Transverse colon (tissue), 4 donors: ENCODE results near the gene SPEF2. TPM values are rescaled to one million over a fixed set of nuclear protein-coding genes. Genes with fewer than 3 reads are reported as not detected.
A peak's percentile ranks its signal among the peaks of the same experiment; 100 is the strongest.

ENCODE experiments used
- DNase-seq: peaks from one replicate; pipeline ENCODE4 v3.0.0-alpha.2; 2019
- H3K27ac ChIP-seq, 4 donors: fragments of 200-600 bp; sonication (generic); 2 replicates each; pipeline ENCODE4 v1.5.1; 2016 to 2018; ENCODE audit warnings: inconsistent platforms in 4 of 4
- H3K27me3 ChIP-seq: fragments of 200-600 bp; sonication (generic); 2 replicates; pipeline ENCODE4 v1.5.1; 2017; ENCODE audit warnings: inconsistent platforms
- H3K36me3 ChIP-seq, 4 donors: fragments of 200-600 bp; sonication (generic); 2 replicates each; pipeline ENCODE4 v1.5.1; 2017 to 2019; ENCODE audit warnings: inconsistent platforms in 4 of 4
- H3K4me1 ChIP-seq, 4 donors: fragments of 200-600 bp; sonication (generic); 2 replicates each; pipeline ENCODE4 v1.5.1; 2017 to 2020; ENCODE audit warnings: inconsistent platforms in 4 of 4
- H3K4me3 ChIP-seq, 4 donors: fragments of 200-600 bp; sonication (generic); 1 replicate in 1 of 4; 2 replicates in 3 of 4; pipeline versions ENCODE4 v1.5.1 to v1.6.1; 2017 to 2019; ENCODE audit warnings: inconsistent platforms in 4 of 4
- H3K9me3 ChIP-seq, 2 donors: fragments of 200-600 bp; sonication (generic); 2 replicates each; pipeline ENCODE4 v1.5.1; 2017 to 2019; ENCODE audit warnings: inconsistent platforms in 2 of 2
- CTCF ChIP-seq, 5 experiments: fragments of 200-600 bp in 3 of 5; fragments of 450-650 bp in 2 of 5; sonication (generic) in 3 of 5; IDR thresholded peaks; 1 replicate in 2 of 5; 2 replicates in 3 of 5; pipeline ENCODE4 v1.5.1; 2016 to 2017; ENCODE audit warnings: antibody characterized with exemption in 5 of 5, inconsistent platforms in 3 of 5, mild to moderate bottlenecking in 2 of 5, moderate library complexity in 1 of 5
- EP300 ChIP-seq: sonication (generic); formaldehyde crosslinking; IDR thresholded peaks from one replicate; pipeline ENCODE4 v1.6.1; 2017; ENCODE audit warnings: antibody characterized with exemption, low read depth
- POLR2A ChIP-seq: fragments of 450-650 bp; IDR thresholded peaks from one replicate; pipeline ENCODE4 v1.6.1; 2016; ENCODE audit warnings: antibody characterized with exemption, mild to moderate bottlenecking, moderate library complexity
- POLR2AphosphoS5 ChIP-seq, 3 donors: sonication (generic); formaldehyde crosslinking; IDR thresholded peaks; one replicate each; pipeline ENCODE4 v1.6.1; 2016; ENCODE audit warnings: antibody characterized with exemption in 3 of 3
- WGBS, 2 donors: methylation state at CpG; one replicate each; pipeline ENCODE4 v1.1.5; 2018; ENCODE audit warnings: low coverage in 1 of 2; 5-methylcytosine and 5-hydroxymethylcytosine counted together
- in situ Hi-C, 4 donors: fragments of 200-750 bp; cut with MboI; loops; one replicate each; pipeline versions ENCODE4 v1.15.0 to v1.15.1; 2017; ENCODE audit warnings: low sequenced_read_pairs in 3 of 4, low pct_ligation_motif_present in 1 of 4, low pct_unique_long_range_greater_than_20kb in 1 of 4
- intact Hi-C: fragments of 100-400 bp; cut with DNase I; formaldehyde crosslinking; loops from one replicate; pipeline ENCODE4 v1.15.1; 2023; ENCODE audit warnings: low total_unique reads
- total RNA-seq, 4 donors: library from RNA; depleted of rRNA; stranded (reverse); fragments of >200 nt; gene quantifications; one replicate each; pipeline ENCODE4 v1.1.0, GENCODE V29; 2016

The SPEF2 gene
- total RNA-seq, 4 donors from 2014 or later = 2.4 to 9.4 (median 5.1) TPM; not detected in 1

GRCh38 chr5:35778259-35778769, 160.7 kb downstream of the SPEF2 start:
- intact Hi-C loops = loop anchor here (10.0 kb wide), 1 partner anchor 146 kb away; no protein-coding TSS in a partner anchor
- DNase-seq = no peak

GRCh38 chr5:35780236-35780635, 162.6 kb downstream of the SPEF2 start:
- WGBS, 2 donors = 84% methylated on average over 5 to 6 of the region's 6 CpGs
- TF ChIP-seq POLR2AphosphoS5 (IDR thresholded peaks at IDR 0.05) (peak in 1 of 3 donors; percentile 31), POLR2A (no peak)
- no peak overlapping the region for H3K27ac ChIP-seq
- no peaks in the 10 kb centered on the region for H3K9me3 ChIP-seq
- H3K27me3 ChIP-seq = no peaks in the 10 kb centered on the region
- no peaks in the 10 kb centered on the region for H3K4me1 ChIP-seq
- in situ Hi-C loops = no loop called here
- intact Hi-C loops = no loop called here
- H3K4me3 ChIP-seq = no peak overlapping the region
- no peaks in the 10 kb centered on the region for H3K36me3 ChIP-seq
- no peak for DNase-seq

More at GRCh38 chr5:35778259-35778769, 160.7 kb downstream of the SPEF2 start:
- no peak overlapping the region for H3K4me3 ChIP-seq
- WGBS, 2 donors = 90 to 94% methylated on average over 3 of the region's 3 CpGs
- no peaks in the 10 kb centered on the region for H3K4me1 ChIP-seq
- no peaks in the 10 kb centered on the region for H3K27me3 ChIP-seq
- in situ Hi-C loops = loop anchor here in 2 of 4 donors (10.0 kb wide), 1 partner anchor 146 kb away; no protein-coding TSS in a partner anchor
- H3K36me3 ChIP-seq = no peaks in the 10 kb centered on the region
- no peak overlapping the region for H3K27ac ChIP-seq
- TF ChIP-seq POLR2A = no peak
- TF ChIP-seq POLR2AphosphoS5 (IDR thresholded peaks at IDR 0.05) = no peak
- no peak for TF ChIP-seq EP300
- no peaks in the 10 kb centered on the region for H3K9me3 ChIP-seq

- 53 to 60% methylated on average over 1 to 3 of the region's 3 CpGs for WGBS, 2 donors
- Histone ChIP-seq H3K9me3 (no peaks in the 10 kb centered on the region), H3K27ac (peak overlapping the region; percentile 11 to 27 (median 20)), H3K4me3 (no peak overlapping the region), H3K36me3 (no peaks in the 10 kb centered on the region), H3K4me1 (no peaks in the 10 kb centered on the region), H3K27me3 (no peaks in the 10 kb centered on the region)
- intact Hi-C loops = no loop called here
- in situ Hi-C loops = no loop called here
- no peak for TF ChIP-seq EP300
- no peak for TF ChIP-seq CTCF (IDR thresholded peaks at IDR 0.05)
- no peak for TF ChIP-seq POLR2A
- TF ChIP-seq POLR2AphosphoS5 (IDR thresholded peaks at IDR 0.05) = no peak
- DNase-seq = no peak
Measured at GRCh38 chr5:35781181-35781790, 163.6 kb downstream of the SPEF2 start.

- in situ Hi-C loops = no loop called here
- Histone ChIP-seq H3K4me1 (no peaks in the 10 kb centered on the region), H3K27me3 (no peaks in the 10 kb centered on the region), H3K27ac (no peak overlapping the region), H3K36me3 (no peaks in the 10 kb centered on the region), H3K4me3 (no peak overlapping the region), H3K9me3 (no peaks in the 10 kb centered on the region)
- DNase-seq = no peak
- intact Hi-C loops = no loop called here
- WGBS, 2 donors = 3 to 100% methylated on average over 1 of the region's 1 CpG
- TF ChIP-seq EP300 (no peak), POLR2A (no peak), POLR2AphosphoS5 (IDR thresholded peaks at IDR 0.05) (no peak), CTCF (IDR thresholded peaks at IDR 0.05) (no peak)
Measured at GRCh38 chr5:35783551-35783950, 165.9 kb downstream of the SPEF2 start.

GRCh38 chr5:35785601-35786085, 168.0 kb downstream of the SPEF2 start:
- 68 to 78% methylated on average over 3 to 4 of the region's 4 CpGs for WGBS, 2 donors
- no peak for DNase-seq
- H3K4me1 ChIP-seq = no peaks in the 10 kb centered on the region
- intact Hi-C loops = no loop called here
- in situ Hi-C loops = no loop called here
- no peaks in the 10 kb centered on the region for H3K27me3 ChIP-seq
- no peak overlapping the region for H3K4me3 ChIP-seq
- no peak overlapping the region for H3K27ac ChIP-seq
- H3K36me3 ChIP-seq = no peaks in the 10 kb centered on the region
- H3K9me3 ChIP-seq = no peaks in the 10 kb centered on the region
- no peak for TF ChIP-seq POLR2A
- TF ChIP-seq CTCF (IDR thresholded peaks at IDR 0.05) = no peak
- no peak for TF ChIP-seq EP300
- TF ChIP-seq POLR2AphosphoS5 (IDR thresholded peaks at IDR 0.05) = no peak
